DMS79 (cell line): ENCODE results near the gene PTPRB.
"Not testable (repeated sequence)": the region's sequence is repeated elsewhere in the genome, so short reads cannot be mapped to it uniquely, and the experiment has no call there.

Experiments
- DNase-seq: peaks from one replicate; lab custom pipeline; 2025; lab: John Stamatoyannopoulos, UW

The PTPRB gene

GRCh38 chr12:70540996-70541395 lies 96.2 kb downstream of the PTPRB start:
- no peak for DNase-seq

- no peak for DNase-seq
These were observed 100.6 kb downstream of the PTPRB start for GRCh38 chr12:70536650-70537049.

DNA sequence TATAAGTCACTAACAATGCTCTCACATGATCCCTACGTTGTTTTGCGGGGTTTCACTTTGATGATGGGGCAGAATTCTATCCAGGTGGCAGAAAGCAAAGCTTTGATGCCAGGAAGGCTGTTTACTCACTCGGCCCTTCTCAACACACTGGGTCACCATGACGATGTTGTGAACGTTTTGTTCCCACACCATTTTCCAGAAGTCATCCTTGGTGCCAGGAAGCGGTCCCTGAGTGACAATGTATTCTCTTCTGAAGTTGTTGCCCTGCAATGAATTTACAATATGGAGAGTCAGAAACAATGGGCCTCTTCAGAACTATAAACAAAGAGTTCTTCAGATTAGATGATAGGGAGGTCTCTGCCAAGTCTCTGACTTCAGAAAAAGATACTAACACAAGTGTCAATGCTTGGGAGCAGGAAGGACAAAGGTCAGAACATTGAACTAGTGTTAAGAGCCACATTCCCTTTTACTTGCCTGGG lies 101.3 kb downstream of the PTPRB start:
- DNase-seq = no peak

DNA sequence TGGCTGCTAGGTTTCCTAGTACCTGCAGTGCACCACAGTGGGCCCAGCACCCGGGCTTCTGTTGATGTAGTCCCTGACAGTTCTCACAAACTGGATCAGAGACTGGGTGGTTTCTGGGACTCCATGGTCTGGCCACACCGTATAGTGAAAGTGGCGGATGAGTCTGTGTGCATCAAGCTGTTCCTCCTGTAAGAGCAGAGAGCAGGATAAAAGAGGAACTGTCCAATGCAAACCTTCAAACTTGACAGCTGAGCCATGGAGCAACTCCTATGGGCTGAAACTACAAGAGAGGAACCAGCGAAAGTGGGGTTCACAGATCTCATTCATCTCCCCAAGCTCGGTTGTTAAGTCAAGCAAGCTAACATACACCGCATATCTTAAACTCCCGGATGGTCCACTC lies 102.8 kb downstream of the PTPRB start:
- DNase-seq = no peak

DNA sequence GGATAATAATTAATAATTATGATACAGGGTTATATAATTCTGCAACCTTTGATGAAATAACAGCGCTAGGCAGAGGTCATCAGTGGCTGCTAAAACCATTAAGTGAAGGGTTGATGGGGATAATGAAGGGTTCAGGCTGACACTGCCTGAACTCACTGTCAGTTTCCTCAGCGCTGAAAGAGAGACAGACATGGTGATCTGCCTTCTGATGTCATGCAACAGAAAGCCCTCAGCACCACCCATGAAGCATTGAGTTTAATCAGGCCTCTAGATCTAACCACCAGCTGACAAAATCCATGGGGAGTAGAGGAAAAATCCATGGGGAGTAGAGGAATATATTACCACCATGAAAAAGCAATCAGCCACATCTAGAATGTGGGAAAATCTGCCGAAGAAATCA lies 107.6 kb downstream of the PTPRB start:
- DNase-seq = no peak

DNA sequence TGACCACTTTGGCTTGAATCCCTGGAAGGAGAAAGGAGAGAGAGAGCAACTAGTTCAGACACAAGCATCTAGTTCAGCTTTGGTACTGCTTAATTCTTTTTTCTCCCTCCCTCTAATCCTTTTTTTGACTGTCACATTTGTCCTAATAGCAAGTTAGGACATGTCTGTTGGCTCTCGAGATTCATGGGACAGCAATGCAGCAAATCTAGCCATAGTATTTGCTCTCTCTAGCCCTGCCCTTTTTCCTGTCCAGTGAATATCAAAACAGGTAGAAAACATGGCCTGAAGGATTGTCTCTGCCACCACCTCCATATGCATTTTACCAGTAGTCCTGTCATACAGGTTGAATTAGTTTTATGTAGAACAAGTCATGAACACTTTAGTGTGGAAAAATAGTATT lies 116.4 kb downstream of the PTPRB start:
- DNase-seq = no peak

DNA sequence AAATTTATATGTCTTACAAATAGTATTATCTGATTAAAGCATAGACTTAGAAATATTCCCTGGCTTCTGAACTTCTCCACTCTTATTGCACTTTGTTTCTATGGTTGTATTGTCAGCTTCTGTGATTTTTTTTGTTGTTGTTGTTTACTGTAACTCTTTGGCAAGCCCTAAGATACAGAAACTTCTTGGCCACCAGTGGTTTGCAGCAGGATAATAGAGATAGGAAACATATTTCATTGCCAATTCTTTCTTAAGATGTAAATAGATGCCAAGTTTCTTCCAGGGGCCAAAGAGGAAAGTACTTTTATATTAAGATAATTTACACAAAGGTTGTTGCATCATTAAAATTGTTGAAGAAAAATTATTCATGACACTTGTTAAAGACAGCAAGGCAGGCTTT lies 123.8 kb downstream of the PTPRB start:
- DNase-seq = no peak

- no peak for DNase-seq
These were observed 129.1 kb downstream of the PTPRB start for GRCh38 chr12:70508178-70508577.

DNA sequence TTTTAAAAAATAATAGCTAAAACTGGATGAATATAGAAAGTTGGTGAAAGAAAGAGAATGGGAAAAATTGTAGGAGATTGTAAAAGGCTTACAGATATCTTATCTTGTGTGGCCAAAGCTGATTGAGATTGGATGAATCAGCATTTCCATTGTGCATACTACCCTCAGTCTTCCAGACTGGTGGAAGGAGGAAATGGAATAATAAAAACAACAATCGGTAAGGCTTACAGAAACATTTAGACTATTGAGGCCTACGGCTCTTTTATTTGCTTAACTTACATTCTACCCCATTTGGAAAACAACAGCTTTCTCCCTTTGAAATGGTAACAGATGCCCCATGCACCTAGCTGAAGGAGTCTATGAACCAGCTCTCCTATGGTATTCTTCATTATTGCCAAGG lies 129.8 kb downstream of the PTPRB start:
- no peak for DNase-seq

DNA sequence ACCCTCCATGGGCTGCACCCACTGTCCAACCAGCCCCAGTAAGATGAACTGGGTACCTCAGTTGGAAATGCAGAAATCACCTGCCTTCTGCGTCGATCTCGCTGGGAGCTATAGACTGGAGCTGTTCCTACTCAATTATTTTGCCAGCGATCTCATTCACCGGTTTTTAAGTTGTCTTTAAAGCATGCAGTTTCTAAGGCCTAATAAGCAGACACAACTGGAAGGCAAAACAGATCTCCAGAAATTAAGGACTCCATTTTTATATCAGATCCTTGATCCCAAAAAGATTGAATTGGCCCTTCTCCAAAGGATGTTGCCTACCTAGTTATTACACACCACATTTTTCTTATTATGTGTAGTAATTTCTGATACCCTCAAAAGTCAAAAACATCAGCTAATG lies 139.7 kb downstream of the PTPRB start:
- no peak for DNase-seq

- DNase-seq = not testable (repeated sequence)
These were observed 144.3 kb downstream of the PTPRB start for GRCh38 chr12:70492904-70493303.

GRCh38 chr12:70490928-70491327 lies 146.3 kb downstream of the PTPRB start:
- not testable (repeated sequence) for DNase-seq

- no peak for DNase-seq
These were observed 149.8 kb downstream of the PTPRB start for GRCh38 chr12:70487440-70487839.

- no peak for DNase-seq
These were observed 150.6 kb downstream of the PTPRB start for GRCh38 chr12:70486588-70486987.

DNA sequence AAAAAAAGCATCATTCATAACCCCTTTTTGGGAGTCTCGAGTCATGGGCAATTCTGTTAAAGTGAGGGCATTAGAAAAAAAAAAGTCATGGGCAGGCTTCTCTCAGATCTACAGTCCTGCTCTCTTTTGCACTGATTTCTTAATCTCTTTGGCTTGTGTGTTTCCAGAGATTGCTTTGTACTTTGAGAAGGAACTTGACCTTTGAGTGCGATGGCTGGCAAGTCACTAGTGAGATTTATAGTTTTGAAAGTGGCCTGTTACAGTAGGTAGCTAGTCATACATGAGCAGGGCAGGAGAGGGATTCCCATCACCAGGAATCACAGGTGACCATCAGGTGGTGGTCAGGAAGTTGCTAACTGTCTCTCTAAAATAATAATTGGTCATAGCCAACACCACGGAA lies 151.5 kb downstream of the PTPRB start:
- DNase-seq = no peak

DNA sequence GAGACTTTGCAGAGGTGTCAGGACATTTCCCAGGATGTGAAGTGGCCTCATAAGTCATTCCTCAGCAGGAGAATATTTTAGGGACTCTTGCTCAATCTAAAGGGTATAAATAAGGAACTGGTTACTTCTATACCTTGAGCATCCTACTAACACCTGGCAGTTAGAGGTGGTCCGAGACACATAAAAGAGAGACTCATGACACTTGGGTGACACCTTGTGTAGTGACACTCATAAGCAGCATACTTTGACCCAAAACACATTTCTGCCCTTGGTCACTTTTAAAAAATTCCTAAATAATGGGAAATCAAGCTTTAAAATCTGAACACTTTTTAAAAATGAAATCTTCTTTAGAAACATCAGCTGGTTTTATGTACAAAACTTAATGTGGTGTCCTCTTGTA lies 152.8 kb downstream of the PTPRB start:
- DNase-seq = no peak

DNA sequence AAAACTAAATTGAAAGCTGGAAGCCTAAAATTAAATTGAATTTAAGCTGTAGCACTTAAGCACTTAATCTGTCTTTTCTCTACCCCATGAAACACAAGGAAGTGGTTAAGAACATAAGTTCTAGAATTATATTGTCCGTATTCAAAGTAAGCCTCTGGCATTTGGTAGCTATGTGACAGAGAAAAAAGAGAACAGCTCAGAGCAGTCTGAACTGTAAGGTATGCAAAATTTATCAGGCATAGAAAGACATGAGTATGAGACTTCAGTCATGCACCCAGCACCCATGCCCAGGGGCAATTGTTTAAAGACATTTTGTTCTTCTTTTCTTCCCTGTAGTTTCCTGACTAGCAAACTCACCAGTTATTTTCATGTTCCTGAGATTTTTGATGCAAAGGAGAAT lies 154.5 kb downstream of the PTPRB start:
- no peak for DNase-seq

DNA sequence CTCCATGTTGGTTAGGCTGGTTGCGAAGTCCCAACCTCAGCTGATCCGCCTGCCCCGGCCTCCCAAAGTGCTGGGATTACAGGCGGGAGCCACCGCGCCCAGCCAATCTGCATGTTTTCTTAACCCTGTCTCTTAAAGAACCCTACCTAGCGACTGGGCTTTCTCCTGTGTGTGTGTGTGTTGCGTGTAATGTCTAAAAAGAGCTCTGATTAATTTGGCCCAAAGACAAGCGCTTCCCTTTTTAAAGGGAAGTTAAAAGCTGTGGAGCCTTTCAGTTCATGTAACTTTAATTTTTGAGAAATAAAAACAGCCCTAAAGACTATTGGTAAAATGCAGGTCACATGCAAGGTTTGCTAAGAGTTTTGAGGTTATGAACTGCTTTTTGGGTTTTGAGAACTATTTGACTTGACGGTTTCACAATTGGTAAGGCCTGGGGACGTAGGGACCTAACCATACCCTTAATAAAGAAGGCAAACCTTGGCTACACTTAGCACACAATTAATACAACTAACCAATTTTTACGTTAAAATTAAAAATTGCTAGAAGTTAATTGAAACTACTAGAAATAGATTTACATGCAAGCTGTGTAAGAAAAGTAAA lies 167.9 kb downstream of the PTPRB start:
- DNase-seq = no peak

DNA sequence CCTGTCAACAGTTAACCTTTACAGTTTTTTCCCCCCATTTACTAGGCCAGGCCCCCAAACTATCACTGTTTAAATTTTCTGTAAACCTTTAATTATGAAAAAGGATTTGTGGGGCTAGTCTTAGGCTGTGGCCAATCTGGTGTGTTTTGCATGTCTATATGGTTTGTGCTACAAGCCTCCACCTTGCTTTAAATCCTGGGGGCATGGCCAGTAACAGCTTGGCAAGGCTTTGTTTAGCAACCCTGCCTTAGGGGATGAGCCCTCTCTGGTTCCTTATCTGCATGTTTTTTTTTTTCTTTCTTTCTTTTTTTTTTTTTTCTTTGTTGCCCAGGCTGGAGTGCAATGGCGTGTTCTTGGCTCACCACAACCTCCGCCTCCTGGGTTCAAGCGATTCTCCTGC lies 168.5 kb downstream of the PTPRB start:
- no peak for DNase-seq

DNA sequence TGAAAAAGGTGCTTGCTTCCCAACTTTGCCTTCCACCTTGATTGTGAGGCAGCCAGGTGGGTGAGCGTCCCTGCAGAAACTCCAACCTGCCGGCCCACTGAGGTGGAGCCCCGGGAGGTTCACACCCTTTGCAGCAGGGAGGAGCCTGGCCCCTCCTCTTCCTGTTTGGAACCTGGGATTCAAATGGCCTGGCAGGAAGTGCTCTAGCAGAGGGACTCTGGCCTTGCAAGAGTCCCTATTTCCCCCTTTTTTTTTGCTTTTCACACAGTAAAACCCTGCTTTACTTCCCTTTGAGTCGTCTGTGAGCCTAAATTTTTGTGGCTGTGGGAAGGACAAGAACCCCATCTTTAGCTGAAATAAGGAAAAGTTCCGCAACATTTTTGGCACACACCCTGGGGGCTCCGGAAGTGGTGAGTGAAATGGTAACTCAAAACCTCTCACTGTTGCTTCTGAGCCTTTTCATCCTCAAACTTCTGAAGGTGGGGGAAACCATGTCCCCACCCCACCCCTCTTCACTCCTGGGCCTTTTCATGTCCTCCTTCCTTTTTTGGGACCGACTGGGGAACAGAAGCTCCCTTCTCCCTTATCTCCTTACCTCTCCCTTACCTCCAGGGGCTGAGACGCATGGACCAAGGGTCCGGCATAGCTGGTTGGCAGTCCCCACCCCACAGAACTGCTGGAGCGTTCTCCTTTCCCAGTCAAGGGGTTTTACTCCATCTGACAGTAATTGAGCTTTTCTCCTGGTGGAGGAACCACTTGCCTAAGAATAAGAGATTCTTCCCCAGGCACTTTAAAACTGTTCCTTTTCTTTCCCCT lies 169.1 kb downstream of the PTPRB start:
- no peak for DNase-seq

DNA sequence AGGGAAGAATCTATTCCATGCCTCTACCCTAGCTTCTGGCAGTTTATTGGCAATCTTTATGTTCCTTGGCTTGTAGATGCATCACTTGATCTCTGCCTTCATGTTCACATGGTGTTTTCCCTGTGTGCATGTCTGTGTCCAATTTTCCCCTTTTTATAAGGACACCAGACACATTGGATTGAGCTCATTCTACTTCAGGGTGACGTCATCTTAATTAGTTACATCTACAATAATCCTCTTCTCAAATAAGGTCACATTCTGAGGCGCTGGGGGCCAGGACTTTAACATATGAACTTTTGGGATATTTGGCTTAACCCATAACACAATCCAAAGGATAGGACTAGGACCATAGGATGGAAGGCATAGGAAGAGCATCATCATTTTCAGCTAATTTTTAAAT lies 169.8 kb downstream of the PTPRB start:
- DNase-seq = no peak

DNA sequence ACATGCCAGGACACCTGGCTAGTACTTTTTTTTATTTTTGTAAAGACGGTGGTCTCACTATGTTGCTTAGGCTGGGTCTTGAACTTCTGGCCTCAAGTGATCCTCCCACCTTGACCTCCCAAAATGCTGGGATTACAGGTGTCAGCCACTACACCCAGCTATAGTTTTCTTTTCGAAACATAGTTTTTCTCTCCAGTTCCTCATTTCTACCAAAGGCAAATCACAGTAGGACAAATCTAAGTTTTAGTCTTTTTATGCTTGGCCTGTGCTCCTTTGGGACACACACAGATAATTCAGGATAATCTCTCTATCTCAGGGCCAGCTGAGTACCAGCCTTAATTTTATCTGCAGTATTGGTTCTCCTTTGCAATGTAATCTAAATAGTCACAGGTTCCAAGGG lies 170.5 kb downstream of the PTPRB start:
- no peak for DNase-seq
